Stomach smooth muscle (tissue), 2 donors: Measurements from ENCODE around the gene ACTBL2.

ENCODE experiments used
- H3K27ac ChIP-seq: one replicate; pipeline ENCODE4 v1.7.0; 2013; ENCODE audit warnings: mild to moderate bottlenecking, low read length, inconsistent platforms
- H3K27me3 ChIP-seq, 2 donors: one replicate each; pipeline ENCODE4 v1.7.0; 2013; ENCODE audit warnings: low read length in 2 of 2; ENCODE audit not compliant: insufficient read depth in 2 of 2, control insufficient read depth in 1 of 2
- H3K36me3 ChIP-seq, 2 donors: one replicate each; pipeline ENCODE4 v1.7.0; 2013; ENCODE audit warnings: low read length in 2 of 2; ENCODE audit not compliant: control insufficient read depth in 2 of 2, insufficient read depth in 2 of 2
- H3K4me1 ChIP-seq: one replicate; pipeline ENCODE4 v1.7.0; 2013; ENCODE audit warnings: low read length; ENCODE audit not compliant: control insufficient read depth, insufficient read depth
- H3K4me3 ChIP-seq, 2 donors: one replicate each; pipeline ENCODE4 v1.7.0; 2013; ENCODE audit warnings: low read length in 2 of 2
- H3K9ac ChIP-seq, 2 donors: one replicate each; pipeline ENCODE4 v1.7.0; 2013; ENCODE audit warnings: low read length in 2 of 2, mild to moderate bottlenecking in 1 of 2
- H3K9me3 ChIP-seq, 2 donors: one replicate each; pipeline ENCODE4 v1.7.0; 2013; ENCODE audit warnings: low read length in 2 of 2; ENCODE audit not compliant: control insufficient read depth in 2 of 2
- donor health status: healthy.
- donor health status: Pancreatic carcinoma.

ACTBL2 gene

DNA sequence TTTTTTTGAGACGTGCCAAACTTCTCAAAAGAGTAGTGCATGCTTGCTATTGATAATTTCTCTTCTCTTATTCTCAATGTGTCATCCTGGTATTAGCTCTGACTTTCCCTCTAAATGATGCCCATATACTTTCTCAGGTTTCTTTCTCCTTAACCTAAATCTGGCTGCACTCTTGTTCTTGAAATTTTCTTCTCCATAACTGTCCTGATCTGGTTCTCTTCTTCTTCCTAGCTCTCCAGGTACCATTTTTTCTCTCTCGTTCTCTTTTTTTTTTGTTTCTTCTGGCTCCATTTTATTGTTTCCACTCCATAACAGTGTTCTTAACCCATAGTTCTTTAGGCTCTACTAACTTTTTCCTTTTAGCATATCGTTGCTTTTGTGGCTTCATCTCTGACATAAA is 47.9 kb downstream of the ACTBL2 start:
- Histone ChIP-seq H3K9me3 (no peaks in the 10 kb centered on the region), H3K36me3 (no peaks in the 10 kb centered on the region), H3K4me1 (peaks cover 5% of the 10 kb centered on the region)

DNA sequence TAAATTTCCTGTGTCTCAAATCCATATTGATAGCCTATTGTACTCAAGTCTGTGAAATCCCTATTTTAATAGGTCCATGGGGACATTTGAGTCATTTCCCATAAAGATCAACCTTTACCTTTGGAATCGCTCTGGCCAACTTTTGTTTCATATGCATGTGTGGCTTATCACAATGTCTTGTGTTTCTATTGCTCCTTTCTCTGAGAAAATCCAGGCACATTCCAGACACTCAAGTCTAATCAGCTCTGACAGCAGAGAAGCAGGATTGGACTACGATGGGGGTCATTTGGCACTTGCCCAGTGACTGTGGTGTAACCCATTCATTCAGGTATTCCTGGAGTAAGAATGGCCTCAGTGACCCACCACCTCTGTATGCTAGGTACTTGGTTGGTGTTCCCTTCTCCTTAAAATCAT is 48.4 kb downstream of the ACTBL2 start:
- Histone ChIP-seq H3K27me3 (no peaks in the 10 kb centered on the region), H3K9ac (no peak overlapping the region), H3K36me3 (no peaks in the 10 kb centered on the region), H3K9me3 (no peaks in the 10 kb centered on the region), H3K4me1 (peaks cover 5% of the 10 kb centered on the region), H3K4me3 (no peak overlapping the region), H3K27ac (no peak overlapping the region)

More for the DNA sequence above, 47.9 kb downstream of the ACTBL2 start:
- no peak overlapping the region for H3K27ac ChIP-seq
- H3K27me3 ChIP-seq: no peaks in the 10 kb centered on the region
- H3K9ac ChIP-seq: no peak overlapping the region
- H3K4me3 ChIP-seq: no peak overlapping the region

DNA sequence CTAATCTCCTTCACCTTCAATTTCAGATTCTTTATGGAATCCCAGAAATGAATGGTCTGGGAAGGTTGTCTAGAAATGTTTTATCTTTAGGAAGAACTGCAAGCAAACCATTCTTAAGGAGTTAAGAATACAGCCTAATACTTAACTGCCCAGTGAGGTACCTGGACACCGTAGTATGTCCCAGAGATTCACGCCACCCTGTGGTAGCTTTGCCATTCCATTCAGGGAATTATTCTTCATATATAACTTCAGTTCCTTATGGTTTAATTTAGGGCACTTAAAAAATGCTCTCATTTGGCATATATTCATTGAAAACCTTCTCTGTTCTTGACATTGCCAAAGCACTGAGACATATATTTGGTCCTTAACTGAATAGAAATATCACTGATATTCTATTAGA is 49.7 kb downstream of the ACTBL2 start:
- Histone ChIP-seq H3K9me3 (no peaks in the 10 kb centered on the region), H3K9ac (no peak overlapping the region), H3K4me1 (peaks cover 1% of the 10 kb centered on the region), H3K27ac (no peak overlapping the region), H3K27me3 (no peaks in the 10 kb centered on the region), H3K4me3 (no peak overlapping the region), H3K36me3 (no peaks in the 10 kb centered on the region)

DNA sequence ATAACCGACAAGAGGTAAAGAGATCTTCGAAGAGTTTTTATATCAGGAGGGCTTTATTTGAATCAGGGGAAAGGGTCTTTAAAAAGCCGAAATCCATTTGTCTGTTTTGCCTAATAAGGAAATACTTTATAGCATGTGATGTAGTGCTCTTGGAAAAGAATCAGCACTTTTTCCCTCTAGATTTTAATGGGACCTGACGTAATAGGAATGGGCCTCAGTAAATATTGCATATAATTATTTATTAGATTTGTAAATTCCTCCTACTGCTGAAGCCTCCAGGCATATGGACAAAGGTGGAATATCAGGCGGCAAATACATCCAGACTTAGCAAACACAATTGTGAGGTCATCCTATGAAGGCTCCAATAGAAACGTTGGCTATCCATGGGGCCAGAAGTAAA is 50.9 kb downstream of the ACTBL2 start:
- Histone ChIP-seq H3K4me1 (no peaks in the 10 kb centered on the region), H3K4me3 (no peak overlapping the region), H3K36me3 (no peaks in the 10 kb centered on the region), H3K27ac (no peak overlapping the region), H3K9ac (no peak overlapping the region), H3K27me3 (no peaks in the 10 kb centered on the region), H3K9me3 (no peaks in the 10 kb centered on the region)
